MCF 10A (cell line): Measurements from ENCODE around the gene MKS1. TPM values are rescaled to one million over a fixed set of nuclear protein-coding genes. Genes with fewer than 3 reads are reported as not detected.

Experiments used
- BruUV-seq: library from RNA; stranded (reverse); fragments of 400-500 nt; replicated peaks from 2 replicates; lab custom pipeline; 2021; lab: Mats Ljungman, UMichigan
- CTCF ChIA-PET: fragments of 300-600 bp; sonication (Branson Sonifier 250); formaldehyde crosslinking; extraction: SDS; loops from one replicate; lab custom pipeline; 2021; ENCODE audit warnings: antibody characterized with exemption, inconsistent platforms; lab: Yijun Ruan, JAX
- POLR2A ChIA-PET: fragments of 300-600, 350-650 bp; sonication (Branson Sonifier 250); formaldehyde crosslinking; extraction: SDS; loops from one replicate; lab custom pipeline; 2020; ENCODE audit warnings: antibody characterized with exemption, inconsistent platforms; lab: Yijun Ruan, JAX
- DNase-seq: peaks from one replicate; pipeline ENCODE4 v3.0.0-alpha.2; 2018; ENCODE audit not compliant: unreplicated experiment
- H3K27ac Mint-ChIP-seq: one replicate; pipeline ENCODE4 v1.8.0; 2022; ENCODE audit warnings: mild to moderate bottlenecking, low read depth, mixed read lengths; ENCODE audit not compliant: unreplicated experiment
- H3K27me3 Mint-ChIP-seq: one replicate; pipeline ENCODE4 v1.8.0; 2022; ENCODE audit warnings: mixed read lengths; ENCODE audit not compliant: insufficient read depth, unreplicated experiment
- H3K36me3 Mint-ChIP-seq: one replicate; pipeline ENCODE4 v1.8.0; 2022; ENCODE audit warnings: mild to moderate bottlenecking, moderate library complexity, mixed read lengths; ENCODE audit not compliant: insufficient read depth, unreplicated experiment
- H3K4me1 Mint-ChIP-seq: one replicate; pipeline ENCODE4 v1.8.0; 2022; ENCODE audit warnings: mixed read lengths; ENCODE audit not compliant: insufficient read depth, unreplicated experiment
- H3K4me3 Mint-ChIP-seq: one replicate; pipeline ENCODE4 v1.8.0; 2022; ENCODE audit warnings: mild to moderate bottlenecking, moderate library complexity, mixed read lengths; ENCODE audit not compliant: unreplicated experiment
- H3K9me3 Mint-ChIP-seq: one replicate; pipeline ENCODE4 v1.8.0; 2022; ENCODE audit warnings: mixed read lengths; ENCODE audit not compliant: unreplicated experiment
- CTCF ChIP-seq: fragments of 200-600 bp; IDR thresholded peaks from one replicate; pipeline ENCODE4 v1.8.0; 2022; ENCODE audit warnings: antibody characterized with exemption, mild to moderate bottlenecking; ENCODE audit not compliant: unreplicated experiment
- intact Hi-C: fragments of 100-400 bp; cut with micrococcal nuclease; formaldehyde crosslinking; loops from 2 replicates; pipeline ENCODE4 v1.14.1; 2022
- total RNA-seq: library from RNA; stranded (reverse); gene quantifications from 2 replicates; pipeline ENCODE4 v1.2.3, GENCODE V29; 2022

Gene MKS1
- total RNA-seq, 1 experiment from 2014 or later: 15.4 TPM

GRCh38 chr17:58161566-58161965, 57.5 kb downstream of the MKS1 start:
- no peak for DNase-seq
- H3K27me3 Mint-ChIP-seq: peaks cover 77% of the 10 kb centered on the region
- TF ChIP-seq CTCF: no peak
- no TSS peak for BruUV-seq
- intact Hi-C loops: no loop called here
- no peaks in the 10 kb centered on the region for H3K36me3 Mint-ChIP-seq
- no peak overlapping the region for H3K4me3 Mint-ChIP-seq
- H3K9me3 Mint-ChIP-seq: no peaks in the 10 kb centered on the region
- H3K4me1 Mint-ChIP-seq: no peaks in the 10 kb centered on the region
- H3K27ac Mint-ChIP-seq: no peak overlapping the region
- CTCF ChIA-PET: no interaction called here
- POLR2A ChIA-PET: no interaction called here

- BruUV-seq: no TSS peak
- no peaks in the 10 kb centered on the region for H3K9me3 Mint-ChIP-seq
- ChIA-PET CTCF (no interaction called here), POLR2A (no interaction called here)
- DNase-seq: no peak
- no peaks in the 10 kb centered on the region for H3K36me3 Mint-ChIP-seq
- no peak overlapping the region for H3K27ac Mint-ChIP-seq
- intact Hi-C loops: no loop called here
- peaks cover 88% of the 10 kb centered on the region for H3K27me3 Mint-ChIP-seq
- no peak overlapping the region for H3K4me3 Mint-ChIP-seq
- H3K4me1 Mint-ChIP-seq: no peaks in the 10 kb centered on the region
- TF ChIP-seq CTCF: no peak
Observed at GRCh38 chr17:58158181-58158580, 60.9 kb downstream of the MKS1 start.

GRCh38 chr17:58156839-58157803, 61.9 kb downstream of the MKS1 start:
- intact Hi-C loops: no loop called here
- no peak overlapping the region for H3K27ac Mint-ChIP-seq
- DNase-seq: no peak
- no peak overlapping the region for H3K4me3 Mint-ChIP-seq
- no peak for TF ChIP-seq CTCF
- BruUV-seq: no TSS peak
- no peaks in the 10 kb centered on the region for H3K4me1 Mint-ChIP-seq
- peaks cover 86% of the 10 kb centered on the region for H3K27me3 Mint-ChIP-seq
- H3K9me3 Mint-ChIP-seq: no peaks in the 10 kb centered on the region
- ChIA-PET POLR2A (no interaction called here), CTCF (no interaction called here)
- H3K36me3 Mint-ChIP-seq: no peaks in the 10 kb centered on the region

Other genes with a start within 250 kb of the MKS1 start
- gene VEZF1, start 231.0 kb downstream of the MKS1 start, total RNA-seq: 66.8 and 69.1 TPM in 2 replicates
- gene SRSF1, start 212.0 kb downstream of the MKS1 start, total RNA-seq: 381 and 493 TPM in 2 replicates
- gene DYNLL2, start 135.8 kb downstream of the MKS1 start, total RNA-seq: 15.5 and 22.3 TPM in 2 replicates
- not detected in 2 replicates for gene OR4D1, start 70.9 kb downstream of the MKS1 start, total RNA-seq
- not detected in 2 replicates for gene OR4D2, start 52.3 kb downstream of the MKS1 start, total RNA-seq
- gene EPX, start 26.5 kb downstream of the MKS1 start, total RNA-seq: not detected in 2 replicates
- not detected in 2 replicates for gene LPO, start 19.3 kb upstream of the MKS1 start, total RNA-seq
- gene MPO, start 61.7 kb upstream of the MKS1 start, total RNA-seq: 0.19 TPM in 1 of 2 replicates, not detected in the other
- gene TSPOAP1, start 109.5 kb upstream of the MKS1 start, total RNA-seq: not detected in 2 replicates
- 63.4 and 90.8 TPM in 2 replicates for gene SUPT4H1, start 132.9 kb upstream of the MKS1 start, total RNA-seq
- 6.7 and 7.9 TPM in 2 replicates for gene RNF43, start 198.3 kb upstream of the MKS1 start, total RNA-seq